Activated naive CD4-positive, alpha-beta T cell treated with anti-CD3 and anti-CD28 coated beads, Interleukin-2, amount 50 U/mL, for 24 hours (primary cell): ENCODE data around the gene ZC3H7B.
"Not testable (repeated sequence)": the region's sequence is repeated elsewhere in the genome, so short reads cannot be mapped to it uniquely, and the experiment has no call there.

Source experiments
- H3K27ac Mint-ChIP-seq: one replicate; pipeline ENCODE4 v1.8.0; 2021; ENCODE audit warnings: mild to moderate bottlenecking, mixed read lengths
- H3K27me3 Mint-ChIP-seq: one replicate; pipeline ENCODE4 v1.8.0; 2021; ENCODE audit warnings: mixed read lengths
- H3K36me3 Mint-ChIP-seq: one replicate; pipeline ENCODE4 v1.8.0; 2021; ENCODE audit warnings: mixed read lengths
- H3K4me1 Mint-ChIP-seq: one replicate; pipeline ENCODE4 v1.8.0; 2021; ENCODE audit warnings: mixed read lengths
- H3K4me3 Mint-ChIP-seq: one replicate; pipeline ENCODE4 v1.8.0; 2021; ENCODE audit warnings: mild to moderate bottlenecking, mixed read lengths
- H3K9me3 Mint-ChIP-seq: one replicate; pipeline ENCODE4 v1.8.0; 2021; ENCODE audit warnings: mixed read lengths

Gene ZC3H7B

DNA sequence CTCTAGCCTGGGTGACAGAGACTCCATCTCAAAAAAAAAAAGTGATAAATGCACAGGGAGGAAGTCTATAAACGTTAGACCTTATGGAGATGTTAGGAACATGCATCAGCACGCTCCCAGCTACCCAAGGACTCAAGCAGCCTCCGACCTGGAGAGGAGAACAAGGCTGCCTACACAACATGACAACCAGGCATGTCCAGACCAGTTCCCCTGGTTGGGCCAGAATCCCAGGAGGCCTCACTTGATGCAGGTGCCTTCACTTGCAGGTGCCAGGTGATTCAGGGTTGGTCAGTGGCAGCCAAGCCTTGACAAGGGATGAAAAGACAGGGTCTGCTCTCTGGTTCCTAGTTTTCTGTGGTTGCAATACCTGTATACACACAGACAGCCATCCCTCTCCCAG is 21.3 kb upstream of the ZC3H7B start:
- peaks cover 28% of the 10 kb centered on the region for H3K4me1 Mint-ChIP-seq
- peaks cover 10% of the 10 kb centered on the region for H3K36me3 Mint-ChIP-seq

DNA sequence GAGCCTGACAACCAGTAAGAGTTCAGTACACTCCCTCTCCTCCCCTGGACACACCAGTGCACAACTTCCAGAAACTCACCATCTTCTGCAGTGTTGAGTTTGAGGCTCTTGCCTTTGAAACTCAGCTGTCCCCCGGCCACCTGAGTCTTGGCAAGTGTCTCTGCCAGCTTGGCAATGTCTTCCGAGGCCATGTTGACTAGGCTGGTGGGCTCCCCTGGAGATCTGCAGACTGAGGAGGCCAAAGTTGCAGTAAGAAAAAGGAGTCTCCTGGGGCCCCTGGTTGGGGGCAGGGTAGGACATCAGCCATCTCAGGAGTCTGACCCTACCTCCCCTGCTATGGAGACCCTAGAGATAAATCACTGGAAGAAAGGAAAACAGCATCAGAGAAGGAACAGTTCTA is 20.5 kb upstream of the ZC3H7B start:
- Mint-ChIP-seq H3K4me3 (no peak overlapping the region), H3K36me3 (peaks cover 9% of the 10 kb centered on the region), H3K27ac (no peak overlapping the region), H3K9me3 (no peaks in the 10 kb centered on the region), H3K27me3 (no peaks in the 10 kb centered on the region), H3K4me1 (peaks cover 28% of the 10 kb centered on the region)

More for the DNA sequence above, 21.3 kb upstream of the ZC3H7B start:
- H3K9me3 Mint-ChIP-seq: no peaks in the 10 kb centered on the region
- H3K27ac Mint-ChIP-seq: no peak overlapping the region
- no peaks in the 10 kb centered on the region for H3K27me3 Mint-ChIP-seq
- H3K4me3 Mint-ChIP-seq: no peak overlapping the region

DNA sequence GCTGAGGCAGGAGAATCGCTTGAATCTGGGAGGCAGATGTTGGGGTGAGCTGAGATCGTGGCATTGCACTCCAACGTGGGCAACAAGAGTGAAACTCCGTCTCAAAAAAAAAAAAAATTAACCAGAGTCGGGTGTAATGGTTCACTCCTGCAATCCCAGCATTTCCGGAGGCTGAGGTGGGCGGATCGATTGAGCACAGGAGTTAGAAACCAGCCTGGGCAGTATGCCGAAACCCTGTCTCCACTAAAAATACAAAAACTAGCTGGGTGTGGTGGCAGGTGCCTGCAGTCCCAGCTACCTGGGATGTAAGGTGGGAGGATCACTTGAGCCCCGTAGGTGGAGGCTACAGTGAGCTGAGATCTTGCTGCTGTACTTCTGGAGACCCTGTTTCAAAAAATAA is 16.9 kb upstream of the ZC3H7B start:
- no peaks in the 10 kb centered on the region for H3K9me3 Mint-ChIP-seq
- peaks cover 35% of the 10 kb centered on the region for H3K4me1 Mint-ChIP-seq
- H3K36me3 Mint-ChIP-seq: peaks cover 5% of the 10 kb centered on the region
- peak overlapping the region; percentile 94 for H3K4me3 Mint-ChIP-seq
- peak overlapping the region; percentile 59 for H3K27ac Mint-ChIP-seq
- no peaks in the 10 kb centered on the region for H3K27me3 Mint-ChIP-seq

DNA sequence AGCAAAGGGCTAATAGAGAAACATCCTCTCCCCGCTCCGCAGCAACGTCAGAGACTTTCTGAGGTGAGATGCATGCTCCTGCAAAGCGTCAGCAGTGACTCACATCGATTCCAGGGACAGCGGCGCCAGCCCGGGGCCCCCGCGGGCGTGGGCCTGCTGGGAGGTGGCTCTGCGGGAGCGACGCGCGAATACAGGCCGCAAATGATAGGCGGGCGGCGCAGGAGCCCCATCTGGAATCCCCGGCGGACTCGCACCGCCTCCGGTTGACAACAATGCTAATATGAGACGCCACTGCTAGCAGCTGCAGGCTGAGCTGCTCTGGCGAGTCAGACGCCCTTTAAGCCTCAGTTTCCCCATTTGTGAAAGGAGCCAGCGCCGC is 15.9 kb upstream of the ZC3H7B start:
- Mint-ChIP-seq H3K36me3 (peaks cover 5% of the 10 kb centered on the region), H3K4me1 (peaks cover 35% of the 10 kb centered on the region), H3K9me3 (no peaks in the 10 kb centered on the region), H3K4me3 (peak overlapping the region; percentile 94), H3K27me3 (no peaks in the 10 kb centered on the region), H3K27ac (peak overlapping the region; percentile 94)

DNA sequence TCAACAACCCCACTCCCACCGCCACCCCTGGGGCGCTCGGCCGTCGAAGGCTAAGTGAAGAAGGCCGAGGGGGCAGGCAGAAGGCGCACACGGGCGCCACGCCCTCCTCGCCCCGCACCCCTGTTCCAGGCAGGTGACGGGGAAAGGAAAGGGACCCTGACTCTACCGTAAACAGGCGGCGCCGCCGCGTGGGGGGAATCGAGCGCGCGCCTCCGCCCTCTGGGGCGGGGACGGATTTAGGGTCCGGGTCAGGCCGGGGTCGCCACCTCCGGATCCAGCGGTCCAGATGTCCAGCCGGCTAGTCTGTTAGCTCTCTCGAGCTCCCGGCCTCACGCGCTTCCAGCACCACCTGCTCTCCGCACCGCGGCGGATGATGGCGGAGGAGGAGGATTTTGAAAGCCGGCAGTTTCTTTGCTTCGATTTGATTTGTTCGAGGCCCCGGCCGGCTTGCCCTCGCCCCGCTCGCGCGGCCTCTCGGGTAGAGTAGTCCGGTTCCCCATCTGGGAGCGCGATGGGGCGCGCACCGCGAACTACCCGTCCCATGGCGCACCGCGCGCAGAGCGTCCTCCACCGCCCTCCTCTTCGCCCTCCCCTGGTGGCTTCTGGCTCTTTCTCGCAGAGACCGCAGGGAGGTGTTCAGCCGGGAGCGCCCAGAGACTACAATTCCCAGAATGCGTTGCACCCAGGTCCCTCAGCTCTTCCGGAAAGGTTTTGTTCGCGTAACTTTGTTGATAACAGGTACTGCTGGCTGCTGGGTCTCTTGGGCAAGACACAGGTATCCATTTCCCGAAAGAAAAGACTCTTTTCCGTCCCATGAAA is 15.3 kb upstream of the ZC3H7B start, which contains the start of gene RANGAP1:
RANGAP1 (minus strand) TSS at position 368 of the 819 bp plus-strand sequence. CDS start 5,143 bp downstream, outside the sequence.
- Mint-ChIP-seq H3K36me3 (peaks cover 5% of the 10 kb centered on the region), H3K4me1 (peaks cover 31% of the 10 kb centered on the region), H3K27ac (peak within 1 kb of the TSS; percentile 94), H3K4me3 (peak within 1 kb of the TSS; percentile 94), H3K27me3 (no peaks in the 10 kb centered on the region), H3K9me3 (no peaks in the 10 kb centered on the region)

DNA sequence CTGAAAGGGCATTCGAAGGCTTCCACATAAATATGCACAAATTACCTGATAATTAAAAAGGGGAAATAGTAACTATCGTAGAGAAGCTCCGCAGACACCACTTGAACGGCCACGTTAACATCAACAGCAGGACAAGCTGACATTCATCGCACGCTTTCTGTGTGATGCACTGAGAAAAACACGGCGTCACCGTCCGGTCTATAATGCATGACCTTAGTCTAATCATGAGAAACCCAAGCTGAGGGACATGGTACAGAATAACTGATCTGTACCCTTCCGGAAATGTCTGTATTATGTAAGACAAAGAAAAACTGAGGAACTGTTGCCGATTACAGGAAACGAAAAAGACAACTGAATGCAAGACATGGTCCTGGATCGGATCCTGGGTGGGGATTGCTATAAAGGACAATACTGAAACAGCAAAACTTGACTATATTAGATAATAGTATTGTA is 14.7 kb upstream of the ZC3H7B start:
- peak overlapping the region; percentile 94 for H3K27ac Mint-ChIP-seq
- no peaks in the 10 kb centered on the region for H3K9me3 Mint-ChIP-seq
- peaks cover 25% of the 10 kb centered on the region for H3K4me1 Mint-ChIP-seq

DNA sequence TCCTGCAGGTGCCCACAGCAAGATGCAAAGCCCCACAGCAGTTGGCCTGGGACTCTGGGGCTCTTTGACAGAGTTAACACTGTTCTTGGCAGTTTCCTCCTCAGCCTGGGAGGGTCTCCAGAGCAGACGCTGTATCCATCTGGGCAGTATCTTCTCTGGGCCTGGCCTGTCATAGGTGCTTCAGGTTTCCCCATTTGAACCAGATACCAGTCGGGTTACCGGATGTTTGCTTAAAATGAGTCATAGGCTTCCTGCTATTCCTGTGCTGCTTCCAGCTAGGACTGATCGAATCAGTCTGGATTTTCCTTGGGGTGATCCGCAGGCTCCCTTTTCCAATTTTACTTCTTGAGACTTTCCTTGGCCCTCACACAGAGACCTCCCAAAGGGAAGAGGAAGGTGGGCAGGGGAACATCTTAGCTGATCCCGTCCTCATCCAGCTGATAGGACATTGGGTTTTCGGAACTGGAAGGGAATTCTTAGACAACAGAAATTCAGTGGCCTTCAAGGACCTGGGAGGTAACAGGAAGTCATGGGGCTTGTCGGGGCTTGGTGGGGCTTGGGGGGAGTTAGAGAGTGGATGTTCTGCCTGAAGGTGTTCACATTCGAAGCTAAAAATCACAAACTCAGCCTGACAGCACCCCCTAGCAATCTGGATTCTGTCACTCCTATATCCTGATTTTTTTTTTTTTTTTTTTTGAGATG is 12.9 kb upstream of the ZC3H7B start:
- Mint-ChIP-seq H3K4me3 (peak overlapping the region; percentile 60), H3K27me3 (no peaks in the 10 kb centered on the region), H3K27ac (peak overlapping the region; percentile 82), H3K9me3 (no peaks in the 10 kb centered on the region), H3K36me3 (peaks cover 1% of the 10 kb centered on the region), H3K4me1 (peaks cover 17% of the 10 kb centered on the region)

More for the DNA sequence above, 14.7 kb upstream of the ZC3H7B start:
- H3K4me3 Mint-ChIP-seq: peak overlapping the region; percentile 94
- H3K27me3 Mint-ChIP-seq: no peaks in the 10 kb centered on the region
- H3K36me3 Mint-ChIP-seq: peaks cover 5% of the 10 kb centered on the region

DNA sequence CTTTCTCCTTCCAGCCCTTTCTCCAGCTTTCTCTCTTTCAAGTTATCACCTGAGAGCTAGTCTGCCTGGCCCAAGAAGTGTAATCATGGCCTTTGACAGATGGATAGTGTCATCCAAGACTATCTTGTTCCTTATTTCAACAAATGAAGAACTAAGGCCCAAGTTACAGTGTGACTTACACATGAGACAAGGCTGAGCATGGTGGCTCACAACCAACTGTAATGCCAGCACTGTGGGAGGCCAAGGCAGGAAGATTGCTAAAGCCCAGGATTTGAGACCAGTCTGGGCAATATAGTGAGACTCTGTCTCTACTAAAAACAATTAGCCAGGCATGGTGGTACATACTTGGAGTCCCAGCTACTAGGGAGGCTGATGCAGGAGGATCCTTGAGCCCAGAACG is 11.7 kb upstream of the ZC3H7B start:
- no peak overlapping the region for H3K4me3 Mint-ChIP-seq
- H3K27ac Mint-ChIP-seq: peak overlapping the region; percentile 25
- no peaks in the 10 kb centered on the region for H3K27me3 Mint-ChIP-seq
- H3K9me3 Mint-ChIP-seq: no peaks in the 10 kb centered on the region
- no peaks in the 10 kb centered on the region for H3K36me3 Mint-ChIP-seq
- H3K4me1 Mint-ChIP-seq: peaks cover 13% of the 10 kb centered on the region

DNA sequence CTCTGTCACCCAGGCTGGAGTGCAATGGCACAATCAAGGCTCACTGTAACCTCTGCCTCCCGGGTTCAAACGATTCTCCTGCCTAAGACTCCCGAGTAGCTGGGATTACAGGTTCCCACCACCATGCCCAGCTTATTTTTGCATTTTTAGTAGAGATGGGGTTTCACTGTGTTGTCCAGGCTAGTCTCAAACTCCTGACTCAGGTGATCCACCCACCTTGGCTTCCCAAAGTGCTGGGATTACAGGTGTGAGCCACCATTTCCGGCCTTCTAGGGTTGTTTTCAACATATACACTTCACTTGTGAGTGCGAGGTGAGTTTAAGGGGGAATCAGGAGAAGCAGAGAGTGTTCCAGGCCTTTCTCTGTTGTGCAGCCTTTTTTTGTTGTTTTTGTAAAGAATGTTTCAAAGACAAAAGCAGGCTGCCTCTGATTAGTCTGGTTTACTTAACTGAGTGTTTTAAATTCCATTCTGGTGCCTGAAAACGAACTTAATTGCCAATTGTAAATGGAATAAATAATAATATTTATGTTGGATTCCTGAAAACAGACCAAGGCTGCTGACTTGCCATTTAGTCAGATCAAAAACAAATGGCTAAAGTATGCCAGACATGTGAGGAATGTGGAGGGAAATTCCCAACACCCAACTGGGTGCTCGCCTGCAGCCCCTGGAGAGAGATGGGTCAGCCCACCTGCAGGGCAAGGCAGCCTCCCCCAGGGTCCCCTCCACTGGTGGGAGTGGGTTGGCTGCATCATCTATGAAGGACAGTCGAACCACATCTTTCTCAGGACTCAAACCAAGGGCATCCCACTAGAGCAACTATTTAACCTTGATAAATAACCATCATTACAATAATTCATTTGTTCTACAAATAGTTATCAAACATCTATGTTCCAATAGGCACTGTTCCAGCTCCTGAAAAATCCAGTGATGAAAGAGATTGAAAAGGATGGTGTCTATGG is 10.8 kb upstream of the ZC3H7B start:
- Mint-ChIP-seq H3K27me3 (no peaks in the 10 kb centered on the region), H3K36me3 (no peaks in the 10 kb centered on the region), H3K4me3 (no peak overlapping the region), H3K27ac (no peak overlapping the region), H3K4me1 (peaks cover 13% of the 10 kb centered on the region), H3K9me3 (no peaks in the 10 kb centered on the region)

DNA sequence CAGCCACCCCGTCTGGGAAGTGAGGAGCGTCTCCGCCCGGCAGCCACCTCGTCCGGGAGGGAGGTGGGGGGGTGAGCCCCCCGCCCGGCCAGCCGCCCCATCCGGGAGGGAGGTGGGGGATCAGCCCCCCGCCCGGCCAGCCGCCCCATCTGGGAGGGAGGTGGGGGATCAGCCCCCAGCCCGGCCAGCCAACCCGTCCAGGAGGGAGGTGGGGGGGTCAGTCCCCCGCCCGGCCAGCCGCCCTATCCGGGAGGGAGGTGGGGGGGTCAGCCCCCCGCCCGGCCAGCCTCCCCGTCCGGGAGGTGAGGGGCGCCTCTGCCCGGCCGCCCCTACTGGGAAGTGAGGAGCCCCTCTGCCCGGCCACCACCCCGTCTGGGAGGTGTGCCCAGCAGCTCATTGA is 6.5 kb upstream of the ZC3H7B start:
- H3K27ac Mint-ChIP-seq, H3K4me3 Mint-ChIP-seq, H3K27me3 Mint-ChIP-seq, H3K4me1 Mint-ChIP-seq, H3K36me3 Mint-ChIP-seq, H3K9me3 Mint-ChIP-seq: not testable (repeated sequence)

DNA sequence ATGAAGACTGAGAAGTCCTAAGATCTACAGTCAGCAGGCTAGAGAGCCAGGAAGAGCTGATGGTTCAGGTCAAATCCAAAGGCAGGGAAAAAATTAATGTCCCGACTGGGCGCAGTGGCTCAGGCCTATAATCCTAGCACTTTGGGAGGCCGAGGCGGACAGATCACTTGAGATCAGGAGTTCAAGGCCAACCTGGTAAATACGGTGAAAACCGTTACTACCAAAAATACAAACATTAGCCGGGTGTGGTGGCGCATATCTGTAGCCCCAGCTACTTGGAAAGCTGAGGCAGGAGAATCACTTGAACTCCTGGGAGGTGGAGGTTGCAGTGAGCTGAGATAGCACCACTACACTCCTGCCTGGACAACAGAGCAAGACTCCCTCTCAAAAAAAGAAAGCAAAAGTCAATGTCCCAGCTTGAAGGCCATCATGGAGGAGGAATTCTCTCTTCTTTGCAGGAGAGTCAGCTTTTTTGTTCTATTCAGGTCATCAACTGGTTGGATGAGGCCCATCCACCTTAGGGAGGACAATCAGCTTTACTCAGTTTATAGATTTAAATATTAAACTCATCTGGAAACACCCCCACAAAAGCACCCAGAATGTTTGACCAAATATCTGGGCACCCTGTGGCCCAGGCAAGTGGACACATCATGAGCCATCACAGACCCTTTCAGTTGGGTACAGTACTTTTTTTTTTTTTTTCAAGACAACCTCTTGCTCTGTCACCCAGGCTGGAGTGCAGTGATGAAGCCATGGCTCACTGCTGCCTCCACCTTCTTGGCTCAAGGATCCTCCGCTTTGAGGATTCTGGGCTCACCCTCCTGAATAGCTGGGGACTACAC is 4.3 kb upstream of the ZC3H7B start:
- H3K27me3 Mint-ChIP-seq: no peaks in the 10 kb centered on the region
- no peak overlapping the region for H3K4me3 Mint-ChIP-seq
- no peak overlapping the region for H3K27ac Mint-ChIP-seq
- no peaks in the 10 kb centered on the region for H3K9me3 Mint-ChIP-seq
- H3K36me3 Mint-ChIP-seq: no peaks in the 10 kb centered on the region
- peaks cover 6% of the 10 kb centered on the region for H3K4me1 Mint-ChIP-seq

DNA sequence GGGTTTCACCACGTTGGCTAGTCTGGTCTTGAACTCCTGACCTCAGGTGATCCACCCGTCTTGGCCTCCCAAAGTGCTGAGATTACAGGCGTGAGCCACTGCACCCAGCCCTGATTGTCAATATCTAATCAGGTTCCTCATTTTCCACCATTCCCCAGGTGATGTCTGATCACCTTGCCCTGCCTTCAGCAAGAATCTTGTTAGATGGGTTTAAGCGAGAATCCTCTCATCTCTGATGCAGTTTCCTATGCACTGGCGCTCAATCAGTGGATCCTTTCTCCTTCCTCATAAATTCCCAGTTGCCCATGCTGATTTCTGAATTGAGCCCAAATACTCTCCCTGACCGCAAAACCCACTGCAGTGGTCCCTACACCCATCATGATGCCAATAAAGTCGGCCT is 664 bp upstream of the ZC3H7B start:
- H3K4me3 Mint-ChIP-seq: peak overlapping the region; percentile 85
- H3K36me3 Mint-ChIP-seq: peaks cover 3% of the 10 kb centered on the region
- H3K27me3 Mint-ChIP-seq: no peaks in the 10 kb centered on the region
- H3K4me1 Mint-ChIP-seq: peaks cover 29% of the 10 kb centered on the region
- H3K27ac Mint-ChIP-seq: peak overlapping the region; percentile 95
- no peaks in the 10 kb centered on the region for H3K9me3 Mint-ChIP-seq

DNA sequence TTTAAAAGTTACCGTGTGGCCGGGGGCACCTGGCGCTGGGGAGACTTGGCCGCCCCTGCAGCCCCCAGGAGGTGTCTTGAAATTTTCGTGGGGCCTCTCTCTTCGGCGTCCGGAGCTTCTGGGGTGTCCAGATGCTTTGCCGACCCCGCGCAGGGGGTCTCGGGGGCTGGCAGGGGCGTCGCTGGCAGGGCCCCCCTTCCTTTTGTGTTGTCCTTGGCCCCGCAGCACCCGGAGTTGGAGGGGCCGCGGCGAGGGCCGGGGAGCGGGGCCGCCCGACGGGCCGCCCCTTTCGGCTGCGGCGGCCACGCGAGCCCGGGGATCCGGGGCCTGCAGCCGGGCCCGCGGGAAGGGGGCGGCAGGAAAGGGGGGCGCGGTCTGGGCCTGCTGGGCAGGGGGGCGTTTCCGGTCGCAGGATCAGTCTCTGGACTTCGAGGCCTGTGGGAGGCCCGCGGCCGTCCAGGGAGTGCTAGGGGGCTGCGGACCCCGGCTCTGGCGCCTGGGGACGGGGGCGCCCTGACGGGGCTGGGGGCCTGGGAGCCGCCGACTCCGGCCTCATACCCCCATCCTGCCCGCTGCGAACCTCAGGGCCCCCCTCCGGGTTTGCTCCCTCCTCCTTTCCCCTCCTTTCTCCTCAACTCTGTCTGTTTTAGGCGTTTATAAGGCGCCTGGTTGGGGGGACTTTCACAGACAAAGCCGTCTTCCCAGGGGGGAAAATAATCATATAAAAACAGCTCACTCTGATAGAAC is 869 bp downstream of the ZC3H7B start:
- Mint-ChIP-seq H3K36me3 (peaks cover 3% of the 10 kb centered on the region), H3K27ac (peak overlapping the region; percentile 92), H3K4me1 (peaks cover 34% of the 10 kb centered on the region), H3K27me3 (no peaks in the 10 kb centered on the region), H3K4me3 (peak overlapping the region; percentile 88), H3K9me3 (no peaks in the 10 kb centered on the region)

DNA sequence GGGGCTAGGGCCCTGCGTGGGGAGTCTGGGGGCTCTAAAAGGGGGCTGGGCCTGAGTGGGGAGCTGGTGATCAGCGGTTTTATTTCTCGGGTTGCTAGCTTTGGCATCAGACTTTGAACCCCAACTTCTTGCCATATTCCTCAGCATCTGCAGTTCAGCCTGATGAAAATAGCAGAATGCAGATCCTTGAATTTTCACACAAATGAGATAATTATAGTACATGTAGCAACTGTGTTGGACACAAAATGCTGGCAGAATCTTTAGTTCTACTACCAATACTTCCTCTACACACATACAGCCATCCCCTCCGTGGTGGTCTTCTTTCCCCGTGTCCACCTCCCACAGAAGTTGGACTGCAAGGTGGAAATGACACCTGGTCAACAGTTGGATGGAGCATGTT is 1.5 kb downstream of the ZC3H7B start:
- peak overlapping the region; percentile 88 for H3K4me3 Mint-ChIP-seq
- H3K9me3 Mint-ChIP-seq: no peaks in the 10 kb centered on the region
- H3K27me3 Mint-ChIP-seq: no peaks in the 10 kb centered on the region
- peak overlapping the region; percentile 92 for H3K27ac Mint-ChIP-seq
- H3K4me1 Mint-ChIP-seq: peaks cover 40% of the 10 kb centered on the region
- H3K36me3 Mint-ChIP-seq: peaks cover 3% of the 10 kb centered on the region
